ENCODE results near the gene KHK.

The KHK gene

DNA sequence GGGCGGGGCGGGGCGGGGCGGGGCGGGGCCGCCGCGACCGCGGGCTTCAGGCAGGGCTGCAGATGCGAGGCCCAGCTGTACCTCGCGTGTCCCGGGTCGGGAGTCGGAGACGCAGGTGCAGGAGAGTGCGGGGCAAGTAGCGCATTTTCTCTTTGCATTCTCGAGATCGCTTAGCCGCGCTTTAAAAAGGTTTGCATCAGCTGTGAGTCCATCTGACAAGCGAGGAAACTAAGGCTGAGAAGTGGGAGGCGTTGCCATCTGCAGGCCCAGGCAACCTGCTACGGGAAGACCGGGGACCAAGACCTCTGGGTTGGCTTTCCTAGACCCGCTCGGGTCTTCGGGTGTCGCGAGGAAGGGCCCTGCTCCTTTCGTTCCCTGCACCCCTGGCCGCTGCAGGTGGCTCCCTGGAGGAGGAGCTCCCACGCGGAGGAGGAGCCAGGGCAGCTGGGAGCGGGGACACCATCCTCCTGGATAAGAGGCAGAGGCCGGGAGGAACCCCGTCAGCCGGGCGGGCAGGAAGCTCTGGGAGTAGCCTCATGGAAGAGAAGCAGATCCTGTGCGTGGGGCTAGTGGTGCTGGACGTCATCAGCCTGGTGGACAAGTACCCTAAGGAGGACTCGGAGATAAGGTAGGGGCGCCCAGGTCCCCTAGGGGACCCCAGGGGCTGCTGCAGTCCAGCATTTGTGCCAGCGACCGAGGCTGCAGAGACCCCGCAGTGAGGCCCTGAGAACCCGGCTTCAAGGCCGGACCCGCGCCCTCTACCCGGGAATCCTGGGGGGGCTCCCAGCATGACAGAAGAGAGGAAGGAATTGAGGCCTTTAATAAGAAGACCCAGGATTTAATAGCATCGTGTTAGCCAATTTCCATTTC lies at the start of gene KHK:
Gene KHK (plus strand): TSS at position 49 of the 870 bp plus-strand sequence. CDS start 488 bp downstream, at position 537.
- DNase-seq: no peak

DNA sequence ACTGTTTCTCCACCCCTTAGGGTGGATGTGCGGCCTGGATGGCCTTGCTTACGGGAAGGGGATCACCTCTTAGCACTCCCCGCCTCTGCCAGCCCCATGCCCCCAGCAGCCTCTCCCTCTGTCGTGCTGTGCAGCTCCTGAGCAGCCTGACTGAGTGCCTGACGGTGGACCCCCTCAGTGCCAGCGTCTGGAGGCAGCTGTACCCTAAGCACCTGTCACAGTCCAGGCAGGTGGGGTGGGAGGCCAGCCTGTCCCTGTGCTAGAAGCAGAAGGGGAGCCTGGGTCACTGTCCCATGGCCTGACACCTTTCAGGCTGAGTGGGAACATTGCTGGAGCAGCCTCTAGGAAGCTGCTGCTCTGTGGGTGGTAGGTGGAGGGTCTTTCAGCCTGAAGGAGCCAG lies 48.6 kb upstream of the KHK start:
- DNase-seq: no peak

DNA sequence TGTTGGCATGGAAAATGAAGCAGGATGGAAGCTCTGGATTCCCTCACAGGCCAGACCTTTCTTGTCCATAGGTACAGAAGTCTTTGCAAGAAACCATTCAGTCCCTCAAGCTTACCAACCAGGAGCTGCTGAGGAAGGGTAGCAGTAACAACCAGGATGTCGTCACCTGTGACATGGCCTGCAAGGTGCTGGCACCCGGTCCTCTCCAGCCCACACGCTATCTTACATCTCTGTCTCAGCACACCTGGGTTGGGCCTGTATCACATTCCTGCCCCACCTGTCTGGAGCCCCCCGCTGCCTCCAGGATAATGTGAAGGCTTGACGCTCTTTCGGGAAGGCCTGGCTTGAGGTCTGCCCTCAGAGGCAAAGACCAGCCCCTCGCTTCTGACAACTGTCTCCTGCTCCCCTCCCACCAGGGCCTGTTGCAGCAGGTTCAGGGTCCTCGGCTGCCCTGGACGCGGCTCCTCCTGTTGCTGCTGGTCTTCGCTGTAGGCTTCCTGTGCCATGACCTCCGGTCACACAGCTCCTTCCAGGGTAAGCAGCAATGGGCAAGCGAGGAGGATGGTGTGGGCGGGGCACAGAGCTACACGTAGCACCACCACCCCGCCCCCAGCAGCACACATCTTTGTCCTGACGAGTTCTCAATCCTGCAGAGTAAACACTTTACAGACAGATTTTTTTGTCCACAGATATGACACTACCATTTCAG lies 47.8 kb upstream of the KHK start:
- DNase-seq: no peak

DNA sequence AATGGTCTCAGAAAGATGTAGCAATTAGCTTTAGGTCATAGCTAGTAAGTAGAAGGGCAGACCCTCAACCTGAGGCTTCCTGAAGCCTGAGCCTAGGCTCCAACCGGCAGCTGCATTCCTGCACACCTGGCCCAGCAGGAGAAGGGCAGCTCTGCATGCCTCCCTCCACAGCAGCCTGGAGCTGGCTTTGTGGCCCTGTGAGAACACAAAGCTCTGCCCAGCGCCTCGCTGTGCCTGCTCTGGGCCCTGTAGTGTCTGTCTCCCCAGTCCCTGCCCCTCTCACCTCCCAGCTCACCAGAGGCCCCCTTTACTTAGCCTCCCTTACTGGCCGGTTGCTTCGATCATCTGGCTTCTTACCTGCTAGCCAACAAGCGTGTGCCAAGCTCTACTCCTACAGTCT lies 47.1 kb upstream of the KHK start:
- no peak for DNase-seq

DNA sequence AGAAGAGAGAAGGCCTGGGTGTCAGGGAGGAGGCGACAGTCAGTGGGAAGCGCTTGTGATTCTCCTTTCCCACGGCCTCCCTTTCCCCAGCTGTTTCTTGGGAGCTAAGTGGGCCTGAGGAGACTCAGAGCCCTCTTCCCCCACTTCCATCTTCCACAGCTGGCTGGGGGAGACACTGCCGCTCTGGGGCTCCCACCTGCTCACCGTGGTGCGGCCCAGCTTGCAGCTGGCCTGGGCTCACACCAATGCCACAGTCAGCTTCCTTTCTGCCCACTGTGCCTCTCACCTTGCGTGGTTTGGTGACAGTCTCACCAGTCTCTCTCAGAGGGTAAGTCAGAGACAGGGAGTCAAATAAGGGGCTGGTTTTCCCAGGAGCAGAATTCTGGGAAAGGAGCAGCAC lies 46.7 kb upstream of the KHK start:
- DNase-seq: no peak

DNA sequence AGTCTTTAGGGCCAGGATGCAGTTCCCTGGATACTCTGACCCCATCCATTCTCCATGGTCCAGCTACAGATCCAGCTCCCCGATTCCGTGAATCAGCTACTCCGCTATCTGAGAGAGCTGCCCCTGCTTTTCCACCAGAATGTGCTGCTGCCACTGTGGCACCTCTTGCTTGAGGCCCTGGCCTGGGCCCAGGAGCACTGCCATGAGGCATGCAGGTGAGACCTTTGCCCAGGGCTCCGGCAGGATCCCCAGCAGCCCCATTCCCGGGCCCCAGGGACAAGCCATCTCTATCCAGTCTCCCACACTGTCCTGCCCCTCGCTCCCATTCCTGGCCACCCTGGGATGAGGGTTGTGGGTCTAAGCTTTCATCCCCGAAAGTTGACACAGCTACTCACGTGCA lies 46.3 kb upstream of the KHK start:
- no peak for DNase-seq

DNA sequence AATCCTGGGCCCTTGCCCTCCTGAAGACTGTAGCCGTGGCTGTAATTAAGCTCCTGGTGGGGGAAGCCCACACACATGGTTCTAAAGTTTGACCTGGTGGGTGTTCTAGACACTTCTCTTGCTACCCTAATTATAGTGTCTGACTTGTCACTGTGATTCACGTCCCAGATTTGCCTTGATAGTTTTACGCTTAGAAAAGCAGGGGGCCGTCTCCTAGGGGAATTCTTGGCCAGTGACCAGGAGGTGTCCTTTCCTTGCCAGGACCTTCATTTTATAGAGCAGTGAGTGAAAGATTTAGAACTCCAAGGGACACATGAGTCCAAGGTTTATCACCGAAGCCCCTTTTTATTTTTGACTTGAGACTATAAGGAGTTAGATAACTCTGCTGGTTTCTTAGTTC lies 44.8 kb upstream of the KHK start:
- no peak for DNase-seq

DNA sequence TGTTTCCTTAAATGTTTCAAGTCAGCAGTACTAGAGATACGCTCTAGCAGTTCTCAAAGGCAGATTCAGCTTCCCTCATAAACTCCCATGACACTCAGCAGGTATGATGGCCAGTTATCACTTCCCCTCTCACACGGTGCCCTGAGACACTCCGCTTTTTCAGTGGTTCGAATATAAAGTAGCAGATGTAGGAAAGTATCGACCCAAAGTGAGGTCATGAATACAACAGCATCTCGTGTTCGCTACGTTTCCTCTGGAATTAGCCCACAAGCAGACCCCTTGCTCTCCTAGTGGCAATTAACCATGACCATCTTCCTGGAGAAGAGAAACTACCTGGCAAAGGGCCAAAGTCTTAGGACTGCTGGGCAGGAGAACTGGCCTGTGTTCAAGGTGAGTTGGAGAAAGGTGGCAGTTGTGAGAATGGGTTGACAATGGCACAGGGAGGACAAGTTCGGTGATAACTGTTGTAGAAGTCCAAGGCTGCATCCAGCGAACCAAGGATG lies 44.4 kb upstream of the KHK start:
- no peak for DNase-seq

DNA sequence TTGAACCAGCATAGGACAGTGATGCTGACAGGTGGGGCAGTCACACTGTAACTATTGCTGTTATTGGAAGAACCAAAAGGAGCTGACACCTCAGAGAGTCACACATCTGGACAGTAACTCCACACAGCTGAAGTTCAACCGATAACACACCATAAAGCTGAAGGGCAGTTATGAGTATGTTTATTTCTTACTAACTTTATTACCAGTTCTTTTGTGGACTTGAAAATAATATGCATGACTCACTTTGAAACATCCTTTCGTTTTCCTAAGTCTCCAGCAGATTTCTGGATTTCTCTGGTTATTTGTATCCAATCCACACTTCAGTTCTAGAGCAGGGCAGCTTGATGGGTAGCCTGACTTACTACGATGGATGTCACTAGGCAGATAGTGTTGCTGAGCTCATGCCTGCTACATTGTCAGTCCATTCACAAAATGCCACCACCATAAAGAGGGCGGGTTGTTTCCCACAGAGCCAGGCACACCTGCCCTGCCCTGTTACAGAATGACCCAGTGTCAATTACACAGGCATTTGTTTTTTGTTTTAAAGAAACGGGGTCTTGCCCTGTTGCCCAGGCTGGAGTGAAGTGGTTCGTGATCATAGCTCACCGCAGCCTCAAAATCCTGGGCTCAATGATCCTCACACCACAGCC lies 43.5 kb upstream of the KHK start:
- no peak for DNase-seq

DNA sequence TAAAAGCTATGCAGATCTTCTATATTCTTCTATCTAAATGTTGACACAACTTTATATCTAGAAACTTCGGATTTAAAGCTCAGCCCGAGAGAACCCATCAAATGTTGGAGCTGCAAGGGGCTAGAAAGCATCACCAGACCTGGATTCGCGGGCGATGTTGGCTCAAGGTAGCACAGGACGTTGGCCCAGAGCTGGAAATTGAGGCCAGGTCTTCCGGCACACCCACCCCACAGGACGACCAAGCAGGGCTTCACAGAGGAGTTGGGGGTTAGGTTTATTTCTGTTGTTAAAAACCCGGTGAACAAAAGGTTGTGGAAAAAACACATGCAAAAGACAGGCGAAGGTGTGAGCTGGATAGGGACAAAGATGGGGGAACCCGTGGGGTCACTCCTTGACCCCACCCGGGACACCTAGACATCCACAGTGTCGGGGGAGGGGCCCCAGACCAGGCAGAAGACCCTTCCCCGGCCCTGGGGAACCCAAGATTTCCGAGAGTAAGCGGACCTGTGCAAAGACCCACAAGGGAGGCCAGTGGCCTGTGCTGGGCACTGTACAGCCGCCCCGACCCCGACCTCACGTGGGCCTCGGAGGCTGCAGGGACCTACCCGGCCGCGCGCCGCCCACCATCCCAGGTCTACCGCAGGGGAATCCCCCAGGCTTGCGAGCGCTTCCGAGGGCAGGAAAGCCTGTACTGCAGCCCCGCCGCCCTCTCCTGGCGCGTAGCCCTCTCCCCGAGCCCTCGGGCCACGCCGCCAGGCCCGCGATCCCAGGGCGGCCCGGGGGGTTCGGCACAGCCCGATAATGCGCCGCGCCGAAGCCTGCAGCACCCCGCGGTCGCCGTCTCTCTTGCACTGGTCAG lies 36.9 kb upstream of the KHK start:
- peak; percentile 74 for DNase-seq

DNA sequence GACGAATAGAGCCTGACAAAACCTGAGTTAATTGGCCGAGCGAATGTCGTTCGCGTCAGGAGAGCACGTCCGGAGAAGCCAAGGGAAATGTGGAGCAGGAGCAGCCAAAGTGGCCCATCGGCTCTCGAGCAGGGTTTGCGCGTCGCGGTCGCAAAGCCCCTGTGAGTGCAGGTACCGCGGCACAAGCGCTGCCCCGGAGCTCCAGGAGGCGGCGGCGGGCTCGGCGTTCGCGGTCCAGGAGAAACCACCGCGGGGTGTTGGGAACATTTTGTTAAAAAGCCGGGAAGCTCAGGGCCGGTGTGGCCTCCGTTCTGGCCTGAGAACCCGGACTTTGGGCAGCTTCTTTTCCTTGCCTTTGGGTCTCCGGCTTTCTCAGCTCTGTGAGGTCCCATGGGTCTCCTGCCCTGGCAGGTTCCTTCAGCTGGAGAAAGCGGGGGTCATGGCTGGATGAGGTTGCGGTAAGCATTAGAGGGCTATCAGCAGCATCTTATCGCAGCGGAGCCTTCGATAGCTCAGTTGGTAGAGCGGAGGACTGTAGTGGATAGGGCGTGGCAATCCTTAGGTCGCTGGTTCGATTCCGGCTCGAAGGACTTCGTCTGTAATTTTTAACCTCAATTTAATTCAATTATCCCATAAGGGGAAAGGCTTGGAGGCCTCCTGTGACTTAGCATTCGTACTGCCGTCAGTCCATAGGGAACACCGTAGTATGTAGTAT lies 36.1 kb upstream of the KHK start:
- peak; percentile 92 for DNase-seq

DNA sequence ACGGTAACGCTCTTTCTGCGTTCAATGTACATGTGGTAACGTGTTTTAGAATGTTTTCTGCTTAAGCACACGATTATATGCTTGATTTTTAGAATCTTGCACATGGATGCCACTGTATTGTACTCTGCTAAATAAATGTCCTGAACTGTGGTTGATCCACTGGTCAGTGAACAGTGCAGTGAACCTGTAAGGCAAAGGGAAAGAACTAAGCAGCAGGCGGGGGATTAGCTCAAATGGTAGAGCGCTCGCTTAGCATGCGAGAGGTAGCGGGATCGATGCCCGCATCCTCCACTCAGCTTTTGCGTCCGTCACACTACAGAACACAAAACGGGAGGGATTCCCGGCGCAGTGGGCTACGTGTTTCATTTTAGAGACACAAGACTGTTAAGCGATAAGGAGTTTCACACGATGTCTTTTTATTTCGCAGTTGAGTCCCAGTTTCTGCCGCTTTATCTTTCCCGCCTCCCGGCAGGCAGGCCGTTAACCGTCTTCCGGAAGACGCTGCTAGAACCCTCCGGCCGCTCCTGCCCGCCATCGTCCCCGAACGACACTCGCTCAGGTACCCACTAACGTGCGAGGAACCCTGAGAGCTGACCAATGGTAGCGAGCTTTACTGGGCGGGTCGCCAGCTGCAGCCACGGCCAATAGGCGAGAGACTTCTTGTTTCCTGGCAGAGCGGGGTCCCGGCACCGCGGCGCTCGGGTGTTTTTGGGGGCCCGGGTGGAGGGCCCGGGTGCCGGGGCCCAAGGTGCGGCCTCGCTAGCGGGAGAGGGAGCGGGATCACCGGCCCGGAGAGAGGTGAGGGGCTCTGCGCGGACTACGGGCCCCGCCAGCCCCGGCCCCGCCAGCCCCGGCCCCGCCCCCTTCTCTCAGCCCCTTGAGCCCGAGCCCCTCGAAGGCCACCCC lies 35.3 kb upstream of the KHK start, which contains the start of gene AGBL5:
Gene AGBL5 (plus strand): TSS at position 673 of the 906 bp plus-strand sequence. CDS start 1,291 bp downstream, outside the sequence.
- DNase-seq: peak; percentile 98

DNA sequence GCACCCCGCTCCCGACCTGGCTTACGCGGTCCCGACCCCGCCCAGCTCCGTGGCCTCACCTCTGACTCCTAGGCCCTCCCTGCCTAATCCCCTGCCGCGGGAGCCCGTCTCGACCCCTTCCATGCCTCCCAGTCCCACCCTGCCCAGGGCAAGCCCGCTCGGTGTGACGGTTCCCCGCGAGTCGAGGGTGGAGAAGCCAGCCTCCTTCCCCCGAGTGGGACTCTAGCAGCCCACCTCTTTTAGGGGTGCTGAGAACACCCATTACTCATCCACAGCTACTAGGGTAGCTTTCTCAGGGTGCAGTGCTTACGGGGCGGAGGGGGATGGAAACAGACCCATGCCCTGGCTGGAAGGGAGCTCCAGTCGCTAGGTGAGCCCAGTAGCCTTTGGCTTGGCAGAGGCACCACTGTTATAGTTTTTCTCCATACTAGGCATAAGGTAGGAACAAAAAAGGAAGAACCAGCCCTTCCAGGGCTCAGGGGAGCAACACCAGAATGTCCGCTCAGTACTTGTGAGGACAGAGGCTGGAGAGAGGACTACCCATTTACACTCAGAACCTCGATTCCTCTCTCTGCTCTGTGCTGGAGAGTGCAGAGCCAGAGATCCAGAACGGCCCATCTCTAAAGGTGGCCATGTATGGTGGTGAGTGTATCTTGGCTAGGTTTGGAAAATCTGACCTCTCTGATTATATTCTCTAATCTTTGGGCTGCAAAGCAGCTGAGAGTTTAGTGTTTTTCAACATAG lies 34.5 kb upstream of the KHK start:
- no peak for DNase-seq

DNA sequence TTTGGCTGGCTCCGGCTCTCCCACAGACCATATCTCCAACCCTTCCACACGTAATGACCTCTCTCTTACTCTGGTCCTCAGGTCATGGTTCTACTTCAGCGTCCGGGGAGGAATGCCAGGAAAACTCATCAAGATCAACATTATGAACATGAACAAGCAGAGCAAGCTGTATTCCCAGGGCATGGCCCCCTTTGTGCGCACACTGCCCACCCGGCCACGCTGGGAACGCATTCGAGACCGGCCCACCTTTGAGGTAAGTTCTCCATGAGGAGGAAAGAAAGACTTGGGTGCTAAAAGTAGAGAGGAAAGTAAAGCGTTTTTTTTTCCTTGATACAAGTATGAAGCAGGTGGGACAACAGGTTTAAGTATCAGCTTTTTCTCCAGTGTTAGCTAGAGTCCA lies 33.3 kb upstream of the KHK start:
- DNase-seq: no peak

DNA sequence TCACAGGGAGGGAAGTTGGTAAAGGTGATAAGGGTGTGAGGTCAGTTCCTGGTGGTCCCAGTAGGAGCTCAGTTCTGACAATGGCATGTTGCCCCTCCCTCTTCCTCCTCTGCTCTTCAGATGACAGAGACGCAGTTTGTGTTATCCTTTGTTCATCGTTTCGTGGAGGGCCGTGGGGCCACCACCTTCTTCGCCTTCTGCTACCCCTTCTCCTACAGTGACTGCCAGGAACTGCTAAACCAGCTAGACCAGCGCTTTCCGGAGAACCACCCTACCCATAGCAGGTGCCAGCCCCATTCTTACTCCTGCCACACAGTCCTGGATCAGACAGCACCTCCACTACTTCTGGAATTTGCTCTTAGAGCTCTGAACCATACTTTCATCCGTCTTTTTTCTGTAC lies 32.8 kb upstream of the KHK start:
- DNase-seq: no peak

DNA sequence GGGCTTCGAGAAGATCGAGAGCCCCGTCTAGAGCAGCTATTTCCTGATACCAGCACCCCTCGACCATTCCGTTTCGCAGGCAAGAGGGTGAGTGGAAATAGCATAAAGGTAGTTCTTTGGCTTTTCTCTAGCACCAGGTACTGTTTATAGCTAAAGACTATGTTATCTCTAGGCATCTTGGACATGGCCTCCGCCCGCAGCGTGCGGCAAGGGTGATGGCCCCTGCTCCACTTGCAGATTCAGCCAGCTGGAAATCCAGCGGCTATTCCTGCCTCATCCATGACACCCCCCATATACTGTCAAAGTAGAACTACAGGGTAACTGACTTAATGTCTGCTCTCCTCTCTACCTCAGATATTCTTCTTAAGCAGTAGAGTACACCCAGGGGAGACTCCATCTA lies 31.9 kb upstream of the KHK start:
- no peak for DNase-seq

DNA sequence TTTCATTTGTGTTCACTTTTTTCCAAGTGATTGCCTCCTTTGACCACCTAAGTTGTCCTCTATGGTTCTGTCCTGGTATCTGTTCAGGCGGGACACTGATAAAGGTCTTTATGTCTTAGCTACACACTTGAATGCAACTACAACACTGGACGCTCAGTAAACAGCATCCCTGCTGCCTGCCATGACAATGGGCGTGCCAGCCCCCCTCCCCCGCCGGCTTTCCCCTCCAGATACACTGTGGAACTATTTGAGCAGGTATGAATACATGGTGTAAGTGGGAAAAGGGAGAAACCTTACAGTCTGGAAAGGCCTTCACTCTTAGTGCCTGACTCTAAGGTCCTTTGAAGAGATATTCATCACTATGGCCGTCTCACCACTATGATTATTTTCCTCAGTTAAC lies 29.4 kb upstream of the KHK start:
- no peak for DNase-seq

DNA sequence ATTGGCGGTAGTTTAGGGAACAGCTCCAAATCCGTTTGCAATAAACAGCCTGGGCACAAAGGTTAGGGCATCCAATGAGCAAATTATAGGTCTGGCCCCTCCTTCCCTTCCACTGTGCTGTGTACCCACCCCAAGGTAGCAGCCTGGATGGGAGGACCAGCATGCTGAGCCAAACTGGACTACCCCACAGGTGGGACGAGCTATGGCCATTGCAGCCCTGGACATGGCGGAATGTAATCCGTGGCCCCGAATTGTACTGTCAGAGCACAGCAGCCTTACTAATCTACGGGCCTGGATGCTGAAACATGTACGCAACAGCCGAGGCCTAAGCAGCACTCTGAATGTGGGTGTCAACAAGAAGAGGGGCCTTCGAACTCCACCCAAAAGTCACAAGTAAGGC lies 28.4 kb upstream of the KHK start:
- DNase-seq: no peak

DNA sequence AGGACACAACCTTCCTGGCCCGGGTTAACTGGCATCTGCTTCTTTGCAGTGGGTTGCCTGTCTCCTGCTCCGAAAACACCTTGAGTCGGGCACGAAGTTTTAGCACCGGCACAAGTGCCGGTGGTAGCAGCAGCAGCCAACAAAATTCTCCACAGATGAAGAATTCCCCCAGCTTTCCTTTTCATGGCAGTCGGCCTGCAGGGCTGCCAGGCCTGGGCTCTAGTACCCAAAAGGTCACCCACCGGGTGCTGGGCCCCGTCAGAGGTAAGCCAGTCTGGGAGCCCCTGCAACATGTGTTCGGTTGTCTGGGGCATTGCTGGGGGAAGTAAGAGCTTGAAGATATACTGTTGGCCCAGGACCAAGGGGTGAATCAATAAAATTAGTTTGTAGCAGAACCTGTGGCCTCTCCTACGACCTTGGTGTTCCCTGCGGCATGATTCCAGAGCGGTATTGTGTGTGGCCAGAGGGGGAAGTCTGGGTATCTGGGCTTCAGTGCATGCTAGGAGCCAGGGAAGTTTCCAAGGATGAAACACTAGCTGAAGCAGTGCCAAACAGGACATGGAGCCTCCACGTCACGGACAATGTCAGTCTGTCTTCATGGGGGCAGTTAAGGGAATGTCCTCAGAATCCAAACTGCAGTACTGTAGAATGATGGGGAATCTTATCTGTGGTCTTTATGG lies 27.3 kb upstream of the KHK start:
- no peak for DNase-seq
